Right lung (tissue), 5 donors: ENCODE results near the gene KIF3B. TPM values are rescaled to one million over a fixed set of nuclear protein-coding genes. Genes with fewer than 3 reads are reported as not detected.
"Not testable (repeated sequence)": the region's sequence is repeated elsewhere in the genome, so short reads cannot be mapped to it uniquely, and the experiment has no call there.

Experiments
- DNase-seq, 2 donors: peaks; one replicate each; pipeline ENCODE4 v3.0.0-alpha.2; 2013
- polyA plus RNA-seq, 5 donors: library from polyadenylated mRNA; unstranded; fragments of 120-200 nt; gene quantifications; one replicate each; pipeline versions ENCODE4 v1.2.1 to v1.2.3, GENCODE V29; 2013; ENCODE audit warnings: inconsistent platforms in 1 of 5, low replicate concordance in 1 of 5; ENCODE audit not compliant: insufficient read length in 5 of 5, insufficient read depth in 1 of 5

KIF3B gene
- polyA plus RNA-seq, 5 donors, result 23.4 to 28.9 (median 25.1) TPM

DNA sequence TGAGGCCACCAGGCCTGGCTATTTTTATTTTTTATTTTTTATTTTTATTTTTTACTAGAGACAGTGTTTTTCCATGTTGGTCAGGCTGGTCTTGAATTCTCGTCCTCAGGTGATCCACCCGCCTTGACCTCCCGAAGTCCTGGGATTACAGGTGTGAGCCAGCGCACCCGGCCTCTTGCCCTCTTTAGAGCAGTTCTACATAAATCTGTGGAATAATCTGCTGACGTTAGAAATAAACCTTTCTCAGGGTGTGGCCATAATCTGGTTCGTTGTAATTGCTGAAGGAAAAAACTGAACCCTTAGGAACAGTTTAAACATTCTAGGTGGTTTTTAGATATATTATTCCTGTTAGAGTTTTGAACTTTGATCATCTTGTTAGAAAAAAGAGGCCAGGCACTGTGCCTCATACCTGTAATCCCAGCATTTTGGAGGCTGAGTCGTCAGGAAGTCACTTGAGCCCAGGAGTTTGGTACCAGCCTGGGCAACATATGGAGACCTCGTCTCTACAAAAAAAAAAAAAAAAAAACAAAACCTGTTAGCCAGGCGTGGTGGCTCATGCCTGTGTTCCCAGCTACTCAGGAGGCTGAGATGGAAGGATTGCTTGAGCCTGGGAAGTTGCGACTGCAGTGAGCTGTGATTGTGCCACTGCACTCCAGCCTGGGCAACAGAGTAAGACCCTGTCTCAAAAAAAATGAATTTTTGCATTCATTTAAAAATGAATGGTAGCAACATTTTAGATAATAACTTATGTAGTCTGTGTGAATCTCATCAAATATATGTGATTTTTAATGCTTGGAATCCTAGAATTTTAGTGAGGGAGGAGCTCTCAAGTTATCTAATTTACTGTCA is 104.9 kb downstream of the KIF3B start:
- DNase-seq, result no peak

DNA sequence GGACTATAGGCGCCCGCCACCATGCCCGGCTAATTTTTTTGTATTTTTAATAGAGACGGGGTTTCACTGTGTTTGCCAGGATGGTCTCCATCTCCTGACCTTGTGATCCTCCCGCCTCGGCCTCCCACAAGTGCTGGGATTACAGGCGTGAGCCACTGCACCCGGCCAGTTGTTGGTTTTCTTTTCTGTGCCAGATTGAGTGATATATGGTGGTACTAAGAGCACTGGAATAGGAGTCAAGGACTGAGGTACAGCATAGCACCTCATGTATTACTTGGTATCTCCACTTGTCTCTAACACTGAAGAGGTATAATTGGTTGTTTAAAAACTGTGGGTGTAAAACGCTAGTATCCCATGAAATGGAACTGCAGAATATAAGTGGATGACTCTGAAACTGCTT is 106.0 kb downstream of the KIF3B start:
- not testable (repeated sequence) for DNase-seq

Other genes starting within 250 kb of the KIF3B start
- 1 to 10 TPM; 3.5 to 5.5 (median 4.2) TPM for gene HCK, start 225.4 kb upstream of the KIF3B start, polyA plus RNA-seq
- 10 to 100 TPM; 53.1 to 66.4 (median 58.6) TPM for gene TM9SF4, start 167.9 kb upstream of the KIF3B start, polyA plus RNA-seq
- gene PLAGL2, start 69.9 kb upstream of the KIF3B start, polyA plus RNA-seq, result 10 to 100 TPM; 22.7 to 28.9 (median 23.1) TPM
- 10 to 100 TPM; 32.9 to 38.2 (median 36.7) TPM for gene POFUT1, start 69.8 kb upstream of the KIF3B start, polyA plus RNA-seq
- gene ASXL1, start 80.7 kb downstream of the KIF3B start, polyA plus RNA-seq, result 10 to 100 TPM; 57.3 to 89.6 (median 78.4) TPM